Choroid plexus epithelial cell (primary cell): ENCODE results near the gene RAB41.
"Not testable (repeated sequence)": the region's sequence is repeated elsewhere in the genome, so short reads cannot be mapped to it uniquely, and the experiment has no call there.

ENCODE experiments used
- DNase-seq: peaks from one replicate; pipeline ENCODE4 v3.0.0-alpha.2; 2010; ENCODE audit warnings: low read depth
- H3K4me3 ChIP-seq: 2 replicates; pipeline ENCODE4 v1.5.1; 2011; ENCODE audit warnings: low read depth, mild to moderate bottlenecking, control low read depth, low read length, moderate library complexity
- TF ChIP-seq, protein P1 (sequence below): conservative IDR thresholded peaks from 2 replicates; pipeline ENCODE4 v1.5.1; 2011; ENCODE audit warnings: low read depth, mild to moderate bottlenecking, control low read depth, inconsistent platforms, low read length, moderate library complexity

Gene RAB41

DNA sequence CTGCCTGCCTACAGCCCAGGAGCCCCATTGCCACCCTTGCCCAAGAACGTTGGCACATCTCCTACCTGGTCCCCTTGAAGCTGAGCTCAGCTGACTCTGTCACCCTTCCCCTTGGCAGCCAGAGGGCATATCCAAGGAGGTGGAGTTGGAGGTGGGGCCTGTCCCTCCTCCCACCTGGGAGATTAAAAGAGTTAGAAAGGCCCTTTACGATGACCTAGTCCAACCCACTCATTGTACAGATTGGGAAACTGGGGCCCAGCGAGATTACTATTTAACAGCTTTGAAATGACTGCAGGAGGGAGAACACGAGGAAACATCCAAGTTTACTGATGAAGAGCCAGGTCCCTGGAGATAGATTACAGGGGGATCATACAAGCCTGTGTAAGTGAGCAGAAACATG lies 21.9 kb upstream of the RAB41 start, which contains the start of gene P2RY4:
TSS of gene P2RY4 (minus strand) at position 101 of the 400 bp plus-strand sequence. CDS start 580 bp downstream, outside the sequence.
- H3K4me3 ChIP-seq = no peak within 1 kb of the TSS
- TF ChIP-seq, protein P1, sequence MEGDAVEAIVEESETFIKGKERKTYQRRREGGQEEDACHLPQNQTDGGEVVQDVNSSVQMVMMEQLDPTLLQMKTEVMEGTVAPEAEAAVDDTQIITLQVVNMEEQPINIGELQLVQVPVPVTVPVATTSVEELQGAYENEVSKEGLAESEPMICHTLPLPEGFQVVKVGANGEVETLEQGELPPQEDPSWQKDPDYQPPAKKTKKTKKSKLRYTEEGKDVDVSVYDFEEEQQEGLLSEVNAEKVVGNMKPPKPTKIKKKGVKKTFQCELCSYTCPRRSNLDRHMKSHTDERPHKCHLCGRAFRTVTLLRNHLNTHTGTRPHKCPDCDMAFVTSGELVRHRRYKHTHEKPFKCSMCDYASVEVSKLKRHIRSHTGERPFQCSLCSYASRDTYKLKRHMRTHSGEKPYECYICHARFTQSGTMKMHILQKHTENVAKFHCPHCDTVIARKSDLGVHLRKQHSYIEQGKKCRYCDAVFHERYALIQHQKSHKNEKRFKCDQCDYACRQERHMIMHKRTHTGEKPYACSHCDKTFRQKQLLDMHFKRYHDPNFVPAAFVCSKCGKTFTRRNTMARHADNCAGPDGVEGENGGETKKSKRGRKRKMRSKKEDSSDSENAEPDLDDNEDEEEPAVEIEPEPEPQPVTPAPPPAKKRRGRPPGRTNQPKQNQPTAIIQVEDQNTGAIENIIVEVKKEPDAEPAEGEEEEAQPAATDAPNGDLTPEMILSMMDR = no peak
- DNase-seq = no peak

DNA sequence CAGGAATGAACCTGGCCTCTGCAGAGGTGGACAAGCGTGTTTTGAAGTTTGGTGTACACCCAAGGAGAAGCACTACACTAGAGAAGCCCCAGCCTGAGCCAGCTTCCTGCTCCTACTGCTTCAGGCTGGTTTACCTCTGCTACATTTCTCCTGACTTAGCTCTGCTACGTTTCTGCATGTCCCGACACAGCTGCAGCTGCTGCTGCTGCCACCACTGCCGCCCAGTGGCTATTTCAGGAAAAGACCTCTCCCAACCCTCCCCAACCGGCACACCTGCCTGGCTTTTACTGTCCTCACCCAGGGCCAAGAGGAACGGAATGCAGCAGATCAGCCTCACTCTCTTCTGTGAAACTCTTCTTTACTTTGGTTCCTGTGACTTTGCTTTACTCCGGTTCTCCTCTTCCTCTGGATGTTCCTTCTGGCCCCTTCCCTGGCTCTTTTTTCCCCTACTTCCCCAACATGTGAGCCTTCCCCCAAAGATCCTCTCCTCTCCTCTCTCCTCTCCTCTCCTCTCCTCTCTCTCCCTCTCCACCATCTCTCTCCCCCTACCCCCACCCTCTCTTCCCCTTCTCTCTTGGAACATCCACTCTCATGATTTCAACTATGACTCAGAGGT lies 18.9 kb upstream of the RAB41 start:
- TF ChIP-seq, protein P1 = peak; percentile 70
- H3K4me3 ChIP-seq = no peak overlapping the region
- DNase-seq = peak; percentile 49

DNA sequence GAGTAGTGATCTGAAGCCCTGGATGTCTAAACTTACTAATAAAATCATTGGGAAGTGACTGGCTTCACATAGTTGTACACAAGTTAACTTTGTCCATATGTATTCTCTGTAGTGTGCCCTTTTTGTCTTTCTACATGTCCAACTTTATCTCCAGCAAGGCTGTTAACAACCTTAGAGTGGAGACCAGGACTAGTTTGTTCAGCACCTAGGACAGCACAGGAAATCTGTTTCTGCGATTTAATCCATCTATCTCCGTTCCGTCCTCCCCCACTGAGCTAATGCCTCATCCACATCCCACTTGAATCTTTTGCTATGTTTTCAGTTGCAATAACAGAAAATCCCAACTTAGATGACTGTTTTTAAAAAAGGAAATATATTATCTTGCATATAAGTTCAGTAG lies 17.2 kb upstream of the RAB41 start:
- TF ChIP-seq, protein P1 = no peak
- peak; percentile 15 for DNase-seq
- H3K4me3 ChIP-seq = no peak overlapping the region

DNA sequence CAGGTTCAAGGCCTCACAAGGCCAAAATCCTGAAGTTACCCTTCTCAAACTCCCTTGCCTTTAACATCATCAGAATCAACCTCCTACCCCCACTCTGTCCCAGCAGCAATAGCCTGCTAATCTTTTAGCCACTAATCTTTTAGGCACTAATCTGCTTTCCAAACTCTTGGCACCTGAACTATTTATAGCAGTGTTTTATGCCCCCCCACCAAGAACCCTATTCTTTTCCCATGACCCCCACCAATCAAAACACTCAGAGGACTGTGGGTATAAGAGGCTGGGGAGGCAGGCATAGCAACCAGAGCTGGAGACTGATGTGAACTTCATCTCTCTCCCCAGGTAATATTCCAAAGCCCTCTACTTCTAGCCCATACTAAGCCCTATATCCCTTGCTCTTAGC lies 13.9 kb upstream of the RAB41 start, which contains the start of gene ARR3:
TSS of gene ARR3 (plus strand) at position 301 of the 400 bp plus-strand sequence. CDS start 1,052 bp downstream, outside the sequence.
- no peak within 1 kb of the TSS for H3K4me3 ChIP-seq
- no peak for DNase-seq
- TF ChIP-seq, protein P1 = no peak

DNA sequence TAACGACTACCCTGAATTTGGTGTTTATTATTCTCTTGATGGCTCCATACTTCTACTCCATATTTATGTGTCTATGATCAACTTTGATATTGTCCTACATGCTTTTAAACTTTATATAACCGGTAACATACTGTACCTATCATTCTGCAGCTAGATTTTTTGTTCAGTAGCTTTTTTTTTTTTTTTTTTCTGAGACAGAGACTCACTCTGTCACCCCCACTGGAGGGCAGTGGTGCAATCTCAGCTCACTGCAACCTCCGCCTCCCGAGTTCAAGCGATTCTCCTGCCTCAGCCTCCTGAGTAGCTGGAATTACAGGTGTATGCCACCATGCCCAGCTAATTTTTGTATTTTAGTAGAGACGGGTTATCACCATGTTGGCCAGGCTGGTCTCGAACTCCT lies 7.9 kb upstream of the RAB41 start:
- not testable (repeated sequence) for DNase-seq
- TF ChIP-seq, protein P1 = peak; percentile 6

DNA sequence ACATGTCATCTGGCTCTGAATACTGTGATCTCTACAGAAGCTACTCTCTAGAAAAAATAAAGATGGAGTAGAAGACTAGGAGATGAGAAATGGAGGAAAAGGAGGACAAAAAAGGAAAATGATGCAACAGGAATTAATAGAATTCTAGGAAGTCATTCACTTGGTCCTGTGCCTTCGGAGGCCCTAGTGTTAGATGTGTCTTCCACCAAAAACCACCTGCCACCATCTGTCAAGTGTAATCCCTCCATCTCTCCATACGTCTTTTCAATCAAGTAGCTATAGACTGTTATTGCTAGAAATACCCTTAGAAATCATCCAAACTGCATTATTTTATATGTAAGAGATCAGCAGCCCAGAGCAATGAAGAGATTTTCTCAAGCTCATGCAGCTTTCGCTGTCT lies 2.9 kb upstream of the RAB41 start:
- no peak overlapping the region for H3K4me3 ChIP-seq
- no peak for DNase-seq
- TF ChIP-seq, protein P1 = no peak

More for the DNA sequence above, 7.9 kb upstream of the RAB41 start:
- not testable (repeated sequence) for H3K4me3 ChIP-seq

DNA sequence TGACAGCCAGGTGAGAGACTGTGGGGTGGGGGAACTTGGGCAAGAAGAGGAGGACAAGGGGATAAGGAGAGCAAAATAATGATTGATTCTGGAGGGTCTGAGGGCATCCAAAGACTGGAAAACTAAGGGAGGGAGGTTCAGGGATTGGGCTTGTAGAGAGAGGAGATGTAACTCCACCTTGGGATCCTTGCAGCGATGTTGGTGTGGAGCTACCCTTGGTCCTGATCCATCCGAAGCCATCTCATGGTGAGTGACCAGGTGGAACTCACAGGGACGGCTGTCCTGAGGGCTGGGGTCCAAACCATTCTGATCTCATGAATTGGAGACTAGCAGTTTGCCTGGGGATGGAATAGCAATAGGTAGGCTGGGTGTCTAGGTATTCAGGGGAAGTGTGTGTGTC lies 1.4 kb upstream of the RAB41 start:
- no peak for DNase-seq
- TF ChIP-seq, protein P1 = no peak
- no peak overlapping the region for H3K4me3 ChIP-seq
